AG04450 (cell line): ENCODE results near the gene NME4. TPM values are rescaled to one million over a fixed set of nuclear protein-coding genes. Genes with fewer than 3 reads are reported as not detected.

Experiments used
- CTCF ChIA-PET: fragments of 300-600, 350-600 bp; formaldehyde crosslinking; extraction: SDS; loops from one replicate; lab custom pipeline; 2022; ENCODE audit warnings: antibody characterized with exemption, inconsistent platforms; lab: Charles Lee
- POLR2A ChIA-PET: fragments of 350-600 bp; formaldehyde crosslinking; extraction: SDS; loops from one replicate; lab custom pipeline; 2021; ENCODE audit warnings: antibody characterized with exemption, inconsistent platforms; lab: Yijun Ruan, JAX
- DNase-seq: peaks from one replicate; pipeline ENCODE4 v3.0.0-alpha.2; 2011; ENCODE audit warnings: low read depth, low spot score
- H3K27ac ChIP-seq: one replicate; pipeline ENCODE4 v1.5.1; 2012; ENCODE audit warnings: low read depth, low read length, control low read depth
- H3K27me3 ChIP-seq: one replicate; pipeline ENCODE4 v1.6.0; 2012; ENCODE audit warnings: low read length; ENCODE audit not compliant: control insufficient read depth, insufficient read depth
- H3K4me3 ChIP-seq: 2 replicates; pipeline ENCODE4 v1.5.1; 2011; ENCODE audit warnings: mild to moderate bottlenecking, low read depth, low read length, control low read depth
- H3K9me3 ChIP-seq: 2 replicates; pipeline ENCODE4 v1.5.1; 2012; ENCODE audit warnings: low read length; ENCODE audit not compliant: control insufficient read depth, insufficient read depth
- polyA plus RNA-seq: library from polyadenylated mRNA; depleted of rRNA; stranded (reverse); fragments of >200 nt; gene quantifications from 2 replicates; pipeline ENCODE4 v1.2.3, GENCODE V29; 2011
- TF ChIP-seq, protein P1 (sequence below): IDR thresholded peaks from 2 replicates; pipeline ENCODE4 v1.5.1; 2011; ENCODE audit warnings: low read depth, low read length, control low read depth, inconsistent platforms

NME4 gene
- polyA plus RNA-seq, 1 experiment: 156 TPM

DNA sequence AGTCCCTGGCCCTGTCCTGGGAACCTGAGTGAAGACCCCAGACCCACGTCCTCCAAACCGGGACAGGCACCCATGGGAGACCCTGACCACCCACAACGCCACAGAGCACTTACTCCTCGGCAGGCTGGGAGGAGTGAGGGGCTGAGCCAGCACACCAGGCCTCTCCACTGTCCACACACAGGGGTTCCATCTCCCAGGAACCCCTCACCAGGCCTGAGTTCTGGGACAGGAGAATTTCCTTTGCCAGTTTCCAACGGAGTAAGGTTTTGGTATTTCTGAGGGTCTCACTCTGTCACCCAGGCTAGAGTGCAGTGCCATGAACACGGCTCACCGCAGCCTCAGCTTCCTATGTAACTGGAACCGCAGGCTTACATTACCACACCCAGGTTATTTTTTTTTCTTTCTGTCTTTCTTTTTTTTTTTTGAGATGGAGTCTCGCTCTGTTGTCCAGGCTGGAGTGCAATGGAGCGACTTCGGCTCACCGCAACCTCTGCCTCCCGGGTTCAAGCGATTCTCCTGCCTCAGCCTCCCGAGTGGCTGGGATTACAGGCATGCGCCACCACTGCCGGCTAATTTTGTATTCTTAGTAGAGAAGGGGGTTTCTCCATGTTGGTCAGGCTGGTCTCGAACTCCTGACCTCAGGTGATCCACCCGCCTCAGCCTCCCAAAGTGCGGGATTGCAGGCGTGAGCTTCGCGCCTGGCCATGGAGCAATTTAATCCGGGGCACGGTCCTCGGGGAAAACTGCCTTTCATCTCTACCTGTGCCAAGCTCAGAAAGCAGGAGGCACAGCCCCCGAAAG, 16.8 kb upstream of the NME4 start:
- no peaks in the 10 kb centered on the region; the same call in 1 of the 2 replicates for H3K9me3 ChIP-seq
- H3K27ac ChIP-seq: no peak overlapping the region
- ChIA-PET CTCF (interaction anchor here (0.5 kb wide), 1 partner anchor 217 kb away, joined by 3 read pairs; no protein-coding TSS in a partner anchor), POLR2A (interaction anchor here (0.6 to 1.7 kb wide), 2 partner anchors 9 to 15 kb away, joined by 3 to 7 read pairs; partner anchors contain the start of gene MRPL28)
- peak overlapping the region; percentile 75 for H3K4me3 ChIP-seq
- H3K27me3 ChIP-seq: no peaks in the 10 kb centered on the region
- TF ChIP-seq, protein P1, sequence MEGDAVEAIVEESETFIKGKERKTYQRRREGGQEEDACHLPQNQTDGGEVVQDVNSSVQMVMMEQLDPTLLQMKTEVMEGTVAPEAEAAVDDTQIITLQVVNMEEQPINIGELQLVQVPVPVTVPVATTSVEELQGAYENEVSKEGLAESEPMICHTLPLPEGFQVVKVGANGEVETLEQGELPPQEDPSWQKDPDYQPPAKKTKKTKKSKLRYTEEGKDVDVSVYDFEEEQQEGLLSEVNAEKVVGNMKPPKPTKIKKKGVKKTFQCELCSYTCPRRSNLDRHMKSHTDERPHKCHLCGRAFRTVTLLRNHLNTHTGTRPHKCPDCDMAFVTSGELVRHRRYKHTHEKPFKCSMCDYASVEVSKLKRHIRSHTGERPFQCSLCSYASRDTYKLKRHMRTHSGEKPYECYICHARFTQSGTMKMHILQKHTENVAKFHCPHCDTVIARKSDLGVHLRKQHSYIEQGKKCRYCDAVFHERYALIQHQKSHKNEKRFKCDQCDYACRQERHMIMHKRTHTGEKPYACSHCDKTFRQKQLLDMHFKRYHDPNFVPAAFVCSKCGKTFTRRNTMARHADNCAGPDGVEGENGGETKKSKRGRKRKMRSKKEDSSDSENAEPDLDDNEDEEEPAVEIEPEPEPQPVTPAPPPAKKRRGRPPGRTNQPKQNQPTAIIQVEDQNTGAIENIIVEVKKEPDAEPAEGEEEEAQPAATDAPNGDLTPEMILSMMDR: no peak
- DNase-seq: no peak

- Histone ChIP-seq H3K27me3 (no peaks in the 10 kb centered on the region), H3K27ac (no peak overlapping the region), H3K9me3 (no peaks in the 10 kb centered on the region; the same call in 1 of the 2 replicates), H3K4me3 (peak overlapping the region; percentile 75)
- TF ChIP-seq, protein P1: no peak
- ChIA-PET CTCF (interaction anchor here (0.5 kb wide), 1 partner anchor 217 kb away, joined by 3 read pairs; no protein-coding TSS in a partner anchor), POLR2A (interaction anchor here (0.6 to 1.7 kb wide), 2 partner anchors 10 to 14 kb away, joined by 3 to 7 read pairs; partner anchors contain the start of gene MRPL28)
- no peak for DNase-seq
Measured at GRCh38 chr16:380762-381011, 16.3 kb upstream of the NME4 start.

GRCh38 chr16:381012-381788, 15.8 kb upstream of the NME4 start:
- no peak for DNase-seq
- TF ChIP-seq, protein P1: no peak
- Histone ChIP-seq H3K27me3 (no peaks in the 10 kb centered on the region), H3K9me3 (no peaks in the 10 kb centered on the region; the same call in 1 of the 2 replicates), H3K27ac (no peak overlapping the region), H3K4me3 (peak overlapping the region; percentile 75)
- ChIA-PET CTCF (no interaction called here), POLR2A (interaction anchor here (0.6 to 1.7 kb wide), 2 partner anchors 11 to 14 kb away, joined by 3 to 7 read pairs; partner anchors contain the start of gene MRPL28)

- CTCF ChIA-PET: interaction anchor here (0.6 kb wide), 1 partner anchor 303 kb away, joined by 4 read pairs; no protein-coding TSS in a partner anchor
- Histone ChIP-seq H3K9me3 (no peaks in the 10 kb centered on the region; the same call in 1 of the 2 replicates), H3K27ac (no peak within 1 kb of the TSS), H3K4me3 (peak within 1 kb of the TSS; percentile 77), H3K27me3 (no peaks in the 10 kb centered on the region)
- TF ChIP-seq, protein P1: no peak
- POLR2A ChIA-PET: interaction anchor here (0.6 to 1.7 kb wide), 5 partner anchors 11 to 297 kb away, joined by 3 to 8 read pairs (median 3); partner anchors contain the start of gene MRPL28
- no peak for DNase-seq
Measured at GRCh38 chr16:381789-382717, 14.9 kb upstream of the NME4 start, which contains the start of gene PGAP6. PGAP6 (minus strand) TSS chr16:381978; CDS start chr16:381821, 157 bp downstream.
